ENCODE measurements around the gene TREML4.
"Not testable (repeated sequence)": the region's sequence is repeated elsewhere in the genome, so short reads cannot be mapped to it uniquely, and the experiment has no call there.

TREML4 gene

GRCh38 chr6:41224800-41225199 is 3.3 kb upstream of the TREML4 start:
- no peak overlapping the region for H3K27ac ChIP-seq (ENCODE audit: low read depth, low read length)
- no peaks in the 10 kb centered on the region for H3K36me3 ChIP-seq (ENCODE audit: control insufficient read depth in 5 of 5, insufficient read depth in 5 of 5, low read length in 5 of 5)
- H3K4me3 ChIP-seq (ENCODE audit: low read depth in 1 of 5, low read length in 5 of 5), result no peak overlapping the region
- peaks cover 0 to 22% (median 10%) of the 10 kb centered on the region in 5 donors for H3K27me3 ChIP-seq (ENCODE audit: control insufficient read depth in 5 of 5, insufficient read depth in 4 of 5, low read length in 5 of 5)
- peaks cover 0 to 12% (median 3%) of the 10 kb centered on the region in 5 donors for H3K9me3 ChIP-seq (ENCODE audit: control insufficient read depth in 5 of 5, low read length in 5 of 5)
- peaks cover 0 to 2% (median 0%) of the 10 kb centered on the region in 5 donors for H3K4me1 ChIP-seq (ENCODE audit: control insufficient read depth in 5 of 5, insufficient read depth in 5 of 5, low read length in 5 of 5)
- H3K9ac ChIP-seq (ENCODE audit: low read length in 5 of 5), result no peak overlapping the region

- Histone ChIP-seq H3K9me3 (ENCODE audit: control insufficient read depth in 5 of 5, low read length in 5 of 5) (no peaks in the 10 kb centered on the region), H3K27ac (ENCODE audit: low read depth, low read length) (no peak overlapping the region), H3K36me3 (ENCODE audit: control insufficient read depth in 5 of 5, insufficient read depth in 5 of 5, low read length in 5 of 5) (no peaks in the 10 kb centered on the region), H3K27me3 (ENCODE audit: control insufficient read depth in 5 of 5, insufficient read depth in 4 of 5, low read length in 5 of 5) (peaks cover 0 to 23% (median 10%) of the 10 kb centered on the region in 5 donors), H3K4me1 (ENCODE audit: control insufficient read depth in 5 of 5, insufficient read depth in 5 of 5, low read length in 5 of 5) (peaks cover 0 to 2% (median 0%) of the 10 kb centered on the region in 5 donors), H3K9ac (ENCODE audit: low read length in 5 of 5) (no peak overlapping the region), H3K4me3 (ENCODE audit: low read depth in 1 of 5, low read length in 5 of 5) (no peak overlapping the region)
Observed at GRCh38 chr6:41226752-41227151, 1.4 kb upstream of the TREML4 start.

- Histone ChIP-seq H3K4me3 (ENCODE audit: low read depth in 1 of 5, low read length in 5 of 5) (no peak overlapping the region), H3K27me3 (ENCODE audit: control insufficient read depth in 5 of 5, insufficient read depth in 4 of 5, low read length in 5 of 5) (peaks cover 0 to 16% (median 4%) of the 10 kb centered on the region in 5 donors), H3K36me3 (ENCODE audit: control insufficient read depth in 5 of 5, insufficient read depth in 5 of 5, low read length in 5 of 5) (no peaks in the 10 kb centered on the region), H3K4me1 (ENCODE audit: control insufficient read depth in 5 of 5, insufficient read depth in 5 of 5, low read length in 5 of 5) (peaks cover 0 to 2% (median 0%) of the 10 kb centered on the region in 5 donors), H3K9ac (ENCODE audit: low read length in 5 of 5) (no peak overlapping the region), H3K9me3 (ENCODE audit: control insufficient read depth in 5 of 5, low read length in 5 of 5) (no peaks in the 10 kb centered on the region), H3K27ac (ENCODE audit: low read depth, low read length) (no peak overlapping the region)
Observed at GRCh38 chr6:41228616-41229015, 467 bp downstream of the TREML4 start.

- no peak overlapping the region for H3K9ac ChIP-seq (ENCODE audit: low read length in 5 of 5)
- no peaks in the 10 kb centered on the region for H3K9me3 ChIP-seq (ENCODE audit: control insufficient read depth in 5 of 5, low read length in 5 of 5)
- no peak overlapping the region for H3K4me3 ChIP-seq (ENCODE audit: low read depth in 1 of 5, low read length in 5 of 5)
- peaks cover 0 to 11% (median 4%) of the 10 kb centered on the region in 5 donors for H3K27me3 ChIP-seq (ENCODE audit: control insufficient read depth in 5 of 5, insufficient read depth in 4 of 5, low read length in 5 of 5)
- H3K4me1 ChIP-seq (ENCODE audit: control insufficient read depth in 5 of 5, insufficient read depth in 5 of 5, low read length in 5 of 5), result peaks cover 0 to 2% (median 0%) of the 10 kb centered on the region in 5 donors
- no peak overlapping the region for H3K27ac ChIP-seq (ENCODE audit: low read depth, low read length)
- H3K36me3 ChIP-seq (ENCODE audit: control insufficient read depth in 5 of 5, insufficient read depth in 5 of 5, low read length in 5 of 5), result no peaks in the 10 kb centered on the region
Observed at GRCh38 chr6:41229721-41230120, 1.6 kb downstream of the TREML4 start.

GRCh38 chr6:41231246-41231645 is 3.1 kb downstream of the TREML4 start:
- peaks cover 0 to 11% (median 4%) of the 10 kb centered on the region in 5 donors for H3K27me3 ChIP-seq (ENCODE audit: control insufficient read depth in 5 of 5, insufficient read depth in 4 of 5, low read length in 5 of 5)
- H3K9ac ChIP-seq (ENCODE audit: low read length in 5 of 5), result no peak overlapping the region
- no peak overlapping the region for H3K27ac ChIP-seq (ENCODE audit: low read depth, low read length)
- H3K4me3 ChIP-seq (ENCODE audit: low read depth in 1 of 5, low read length in 5 of 5), result no peak overlapping the region
- H3K9me3 ChIP-seq (ENCODE audit: control insufficient read depth in 5 of 5, low read length in 5 of 5), result no peaks in the 10 kb centered on the region
- H3K36me3 ChIP-seq (ENCODE audit: control insufficient read depth in 5 of 5, insufficient read depth in 5 of 5, low read length in 5 of 5), result no peaks in the 10 kb centered on the region
- H3K4me1 ChIP-seq (ENCODE audit: control insufficient read depth in 5 of 5, insufficient read depth in 5 of 5, low read length in 5 of 5), result peaks cover 0 to 2% (median 0%) of the 10 kb centered on the region in 5 donors

- Histone ChIP-seq H3K9ac (ENCODE audit: low read length in 5 of 5) (no peak overlapping the region), H3K36me3 (ENCODE audit: control insufficient read depth in 5 of 5, insufficient read depth in 5 of 5, low read length in 5 of 5) (no peaks in the 10 kb centered on the region), H3K9me3 (ENCODE audit: control insufficient read depth in 5 of 5, low read length in 5 of 5) (no peaks in the 10 kb centered on the region), H3K4me3 (ENCODE audit: low read depth in 1 of 5, low read length in 5 of 5) (no peak overlapping the region), H3K27ac (ENCODE audit: low read depth, low read length) (no peak overlapping the region), H3K4me1 (ENCODE audit: control insufficient read depth in 5 of 5, insufficient read depth in 5 of 5, low read length in 5 of 5) (no peaks in the 10 kb centered on the region), H3K27me3 (ENCODE audit: control insufficient read depth in 5 of 5, insufficient read depth in 4 of 5, low read length in 5 of 5) (peaks cover 0 to 8% (median 5%) of the 10 kb centered on the region in 5 donors)
Observed at GRCh38 chr6:41232667-41233066, 4.5 kb downstream of the TREML4 start.

- H3K9ac ChIP-seq (ENCODE audit: low read length in 5 of 5), result no peak overlapping the region
- no peak overlapping the region for H3K4me3 ChIP-seq (ENCODE audit: low read depth in 1 of 5, low read length in 5 of 5)
- H3K27me3 ChIP-seq (ENCODE audit: control insufficient read depth in 5 of 5, insufficient read depth in 4 of 5, low read length in 5 of 5), result peaks cover 3 to 20% (median 7%) of the 10 kb centered on the region in 5 donors
- H3K4me1 ChIP-seq (ENCODE audit: control insufficient read depth in 5 of 5, insufficient read depth in 5 of 5, low read length in 5 of 5), result no peaks in the 10 kb centered on the region
- H3K9me3 ChIP-seq (ENCODE audit: control insufficient read depth in 5 of 5, low read length in 5 of 5), result no peaks in the 10 kb centered on the region
- H3K27ac ChIP-seq (ENCODE audit: low read depth, low read length), result no peak overlapping the region
- no peaks in the 10 kb centered on the region for H3K36me3 ChIP-seq (ENCODE audit: control insufficient read depth in 5 of 5, insufficient read depth in 5 of 5, low read length in 5 of 5)
Observed at GRCh38 chr6:41236276-41236675, 8.1 kb downstream of the TREML4 start.

- Histone ChIP-seq H3K27me3 (ENCODE audit: control insufficient read depth in 5 of 5, insufficient read depth in 4 of 5, low read length in 5 of 5) (peaks cover 3 to 20% (median 7%) of the 10 kb centered on the region in 5 donors), H3K36me3 (ENCODE audit: control insufficient read depth in 5 of 5, insufficient read depth in 5 of 5, low read length in 5 of 5) (no peaks in the 10 kb centered on the region), H3K27ac (ENCODE audit: low read depth, low read length) (no peak overlapping the region), H3K4me1 (ENCODE audit: control insufficient read depth in 5 of 5, insufficient read depth in 5 of 5, low read length in 5 of 5) (no peaks in the 10 kb centered on the region), H3K4me3 (ENCODE audit: low read depth in 1 of 5, low read length in 5 of 5) (no peak overlapping the region), H3K9me3 (ENCODE audit: control insufficient read depth in 5 of 5, low read length in 5 of 5) (no peaks in the 10 kb centered on the region), H3K9ac (ENCODE audit: low read length in 5 of 5) (no peak overlapping the region)
Observed at GRCh38 chr6:41237128-41237527, 9.0 kb downstream of the TREML4 start.

GRCh38 chr6:41239467-41240159 is 11.5 kb downstream of the TREML4 start:
- Histone ChIP-seq H3K9ac (ENCODE audit: low read length in 5 of 5) (no peak overlapping the region), H3K4me3 (ENCODE audit: low read depth in 1 of 5, low read length in 5 of 5) (no peak overlapping the region), H3K27me3 (ENCODE audit: control insufficient read depth in 5 of 5, insufficient read depth in 4 of 5, low read length in 5 of 5) (peaks cover 3 to 20% (median 7%) of the 10 kb centered on the region in 5 donors), H3K36me3 (ENCODE audit: control insufficient read depth in 5 of 5, insufficient read depth in 5 of 5, low read length in 5 of 5) (no peaks in the 10 kb centered on the region), H3K9me3 (ENCODE audit: control insufficient read depth in 5 of 5, low read length in 5 of 5) (no peaks in the 10 kb centered on the region), H3K27ac (ENCODE audit: low read depth, low read length) (no peak overlapping the region), H3K4me1 (ENCODE audit: control insufficient read depth in 5 of 5, insufficient read depth in 5 of 5, low read length in 5 of 5) (no peaks in the 10 kb centered on the region)

- not testable (repeated sequence) for H3K4me1 ChIP-seq (ENCODE audit: control insufficient read depth in 5 of 5, insufficient read depth in 5 of 5, low read length in 5 of 5); H3K36me3 ChIP-seq (ENCODE audit: control insufficient read depth in 5 of 5, insufficient read depth in 5 of 5, low read length in 5 of 5); H3K9me3 ChIP-seq (ENCODE audit: control insufficient read depth in 5 of 5, low read length in 5 of 5); H3K27ac ChIP-seq (ENCODE audit: low read depth, low read length); H3K27me3 ChIP-seq (ENCODE audit: control insufficient read depth in 5 of 5, insufficient read depth in 4 of 5, low read length in 5 of 5); H3K4me3 ChIP-seq (ENCODE audit: low read depth in 1 of 5, low read length in 5 of 5); H3K9ac ChIP-seq (ENCODE audit: low read length in 5 of 5)
Observed at GRCh38 chr6:41246529-41246928, 18.4 kb downstream of the TREML4 start.

Data from subcutaneous abdominal adipose tissue (tissue), 5 donors.